Thyroid gland (tissue), 4 donors: ENCODE data around the gene VPS8.

Source experiments
- CTCF ChIP-seq, 6 experiments: fragments of 200-600 bp in 3 of 6; fragments of 450-650 bp in 3 of 6; sonication (generic) in 3 of 6; IDR thresholded peaks; one replicate each; pipeline ENCODE4 v1.5.1; 2016 to 2019; ENCODE audit warnings: antibody characterized with exemption in 6 of 6, mild to moderate bottlenecking in 2 of 6, inconsistent platforms in 1 of 6, moderate library complexity in 1 of 6
- POLR2A ChIP-seq, 2 donors: fragments of 450-650 bp; IDR thresholded peaks; one replicate each; pipeline ENCODE4 v1.6.1; 2017; ENCODE audit warnings: antibody characterized with exemption in 2 of 2, mild to moderate bottlenecking in 2 of 2, moderate library complexity in 1 of 2

- TF ChIP-seq CTCF (IDR thresholded peaks at IDR 0.05) (no peak), POLR2A (IDR thresholded peaks at IDR 0.05) (no peak)
Measured at GRCh38 chr3:184806567-184807271, 5.2 kb upstream of the VPS8 start.
